ENCODE measurements around the gene STMN1. TPM values are rescaled to one million over a fixed set of nuclear protein-coding genes. Genes with fewer than 3 reads are reported as not detected.

STMN1 gene
- total RNA-seq, 2 experiments from 2014 or later, result 25.2 to 25.6 TPM

GRCh38 chr1:25856856-25857255 lies 49.4 kb downstream of the STMN1 start:
- ChIA-PET CTCF (no interaction called here), POLR2A (interaction anchor here (0.6 to 1.3 kb wide), 3 partner anchors 18 to 190 kb away, joined by 3 to 4 read pairs (median 4); partner anchors contain the start of gene MTFR1L)
- ATAC-seq (ENCODE audit: poor library complexity), result no peak
- intact Hi-C loops (cut with DNase I, micrococcal nuclease), result loop anchor here in 1 of 2 experiments (5.0 to 10.0 kb wide), 2 partner anchors 35 to 1212 kb away; partner anchors contain the start of gene SRRM1
- no peak for TF ChIP-seq CTCF (IDR thresholded peaks at IDR 0.05)
- Histone ChIP-seq H3K27me3 (ENCODE audit: control insufficient read depth in 1 of 2, insufficient read depth in 2 of 2, low read length in 2 of 2) (no peaks in the 10 kb centered on the region), H3K27ac (ENCODE audit: low read depth in 1 of 2, low read length in 2 of 2) (no peak overlapping the region), H3K4me1 (ENCODE audit: insufficient read depth, low read length) (peaks cover 22% of the 10 kb centered on the region), H3K4me3 (ENCODE audit: low read length) (no peak overlapping the region), H3K36me3 (ENCODE audit: insufficient read depth, low read length) (no peaks in the 10 kb centered on the region), H3K9me3 (ENCODE audit: control insufficient read depth in 1 of 2, insufficient read depth in 1 of 2, low read length in 2 of 2) (no peaks in the 10 kb centered on the region)
- Mint-ChIP-seq H3K9me3 (no peaks in the 10 kb centered on the region), H3K27ac (no peak overlapping the region), H3K4me3 (no peak overlapping the region), H3K4me1 (ENCODE audit: low read depth) (peaks cover 20% of the 10 kb centered on the region), H3K27me3 (no peaks in the 10 kb centered on the region), H3K36me3 (ENCODE audit: low read depth) (no peaks in the 10 kb centered on the region)
- DNase-seq, result no peak

- Mint-ChIP-seq H3K9me3 (no peaks in the 10 kb centered on the region), H3K4me3 (no peak overlapping the region), H3K36me3 (ENCODE audit: low read depth) (no peaks in the 10 kb centered on the region), H3K27me3 (no peaks in the 10 kb centered on the region), H3K4me1 (ENCODE audit: low read depth) (peaks cover 15% of the 10 kb centered on the region), H3K27ac (no peak overlapping the region)
- no peaks in the 10 kb centered on the region for H3K9me3 ChIP-seq (ENCODE audit: control insufficient read depth in 1 of 2, insufficient read depth in 1 of 2, low read length in 2 of 2)
- ATAC-seq (ENCODE audit: poor library complexity) (no peak), DNase-seq (no peak)
- POLR2A ChIA-PET, result interaction anchor here (1.0 kb wide), 1 partner anchor 23 kb away, joined by 3 read pairs; no protein-coding TSS in a partner anchor
- CTCF ChIA-PET, result no interaction called here
- H3K4me1 ChIP-seq (ENCODE audit: insufficient read depth, low read length), result peaks cover 10% of the 10 kb centered on the region
- no peak overlapping the region for H3K4me3 ChIP-seq (ENCODE audit: low read length)
- no peaks in the 10 kb centered on the region for H3K36me3 ChIP-seq (ENCODE audit: insufficient read depth, low read length)
- no peak overlapping the region for H3K27ac ChIP-seq (ENCODE audit: low read depth in 1 of 2, low read length in 2 of 2)
- H3K27me3 ChIP-seq (ENCODE audit: control insufficient read depth in 1 of 2, insufficient read depth in 2 of 2, low read length in 2 of 2), result no peaks in the 10 kb centered on the region
- intact Hi-C loops (cut with DNase I, micrococcal nuclease), result loop anchor here in 1 of 2 experiments (10.0 kb wide), 1 partner anchor 1210 kb away; the partner anchor contains the start of gene SRRM1
- TF ChIP-seq CTCF (IDR thresholded peaks at IDR 0.05), result no peak
Measured at GRCh38 chr1:25854554-25854953, 51.7 kb downstream of the STMN1 start.

Small RNA genes within 50 kb of the gene (microRNA-seq; reads per million reads assigned to microRNA genes)
- not detected for gene MIR3917 (ENCODE audit: borderline microRNAs expressed, borderline replicate concordance)

Other genes with a start within 250 kb of the STMN1 start
- gene SELENON, start 106.2 kb downstream of the STMN1 start, total RNA-seq, result 10 to 100 TPM; 25.3 to 25.7 TPM
- gene MTFR1L, start 86.5 kb downstream of the STMN1 start, total RNA-seq, result 10 to 100 TPM; 25.5 to 28.0 TPM
- gene AUNIP, start 47.0 kb downstream of the STMN1 start, total RNA-seq, result not detected
- 1 to 10 TPM; 1.1 to 1.5 TPM for gene PAQR7, start 30.7 kb downstream of the STMN1 start, total RNA-seq
- gene PAFAH2, start 91.6 kb upstream of the STMN1 start, total RNA-seq, result 1 to 10 TPM; 7.9 to 8.1 TPM
- not detected for gene EXTL1, start 115.4 kb upstream of the STMN1 start, total RNA-seq
- not detected for gene SLC30A2, start 139.7 kb upstream of the STMN1 start, total RNA-seq
- gene TRIM63, start 161.2 kb upstream of the STMN1 start, total RNA-seq, result not detected
- 1 to 10 TPM; 9.5 to 9.9 TPM for gene PDIK1L, start 205.4 kb upstream of the STMN1 start, total RNA-seq

Data from CD4-positive, alpha-beta T cell (primary cell).